CD4-positive, alpha-beta memory T cell (primary cell): ENCODE results near the gene RERE. TPM values are rescaled to one million over a fixed set of nuclear protein-coding genes. Genes with fewer than 3 reads are reported as not detected.

Source experiments
- CTCF ChIA-PET: fragments of 350-600 bp; sonication (Branson Sonifier 250); formaldehyde crosslinking; loops from one replicate; lab custom pipeline; 2021; ENCODE audit warnings: inconsistent platforms; ENCODE audit not compliant: partially characterized antibody; lab: Charles Lee
- POLR2A ChIA-PET: fragments of 350-600 bp; sonication (Branson Sonifier 250); formaldehyde crosslinking; loops from one replicate; lab custom pipeline; 2021; ENCODE audit not compliant: partially characterized antibody; lab: Charles Lee
- DNase-seq, 5 donors: peaks; one replicate each; pipeline versions ENCODE4 v3.0.0 to v3.0.0-alpha.2; 2020 to 2022; ENCODE audit warnings: mixed read lengths in 1 of 5
- H3K27ac ChIP-seq: one replicate; pipeline ENCODE4 v1.7.0; 2013; ENCODE audit warnings: low read depth, low read length
- H3K27me3 ChIP-seq: 2 replicates; pipeline ENCODE4 v1.7.0; 2013; ENCODE audit warnings: mild to moderate bottlenecking, low read length, moderate library complexity; ENCODE audit not compliant: insufficient read depth
- H3K36me3 ChIP-seq: 2 replicates; pipeline ENCODE4 v1.7.0; 2013; ENCODE audit warnings: mild to moderate bottlenecking, low read length, moderate library complexity; ENCODE audit not compliant: insufficient read depth
- H3K4me1 ChIP-seq: 2 replicates; pipeline ENCODE4 v1.7.0; 2013; ENCODE audit warnings: mild to moderate bottlenecking, low read length, moderate library complexity; ENCODE audit not compliant: insufficient read depth
- H3K4me3 ChIP-seq, 2 donors: one replicate each; pipeline ENCODE4 v1.7.0; 2013; ENCODE audit warnings: low read length in 2 of 2, mild to moderate bottlenecking in 1 of 2
- H3K9me3 ChIP-seq, 2 donors: one replicate each; pipeline ENCODE4 v1.7.0; 2013; ENCODE audit warnings: low read length in 2 of 2, control low read depth in 1 of 2; ENCODE audit not compliant: control insufficient read depth in 1 of 2
- H3K27ac Mint-ChIP-seq, 7 donors: one replicate each; pipeline ENCODE4 v1.8.0; 2020 to 2021; ENCODE audit warnings: mixed read lengths in 7 of 7, mild to moderate bottlenecking in 6 of 7, inconsistent platforms in 3 of 7, moderate library complexity in 3 of 7
- H3K27me3 Mint-ChIP-seq, 2 donors: one replicate each; pipeline ENCODE4 v1.8.0; 2020 to 2021; ENCODE audit warnings: mixed read lengths in 2 of 2
- H3K36me3 Mint-ChIP-seq, 2 donors: one replicate each; pipeline ENCODE4 v1.8.0; 2020 to 2021; ENCODE audit warnings: mixed read lengths in 2 of 2, inconsistent platforms in 1 of 2, mild to moderate bottlenecking in 1 of 2
- H3K4me1 Mint-ChIP-seq, 4 donors: one replicate each; pipeline ENCODE4 v1.8.0; 2020 to 2021; ENCODE audit warnings: mixed read lengths in 4 of 4, mild to moderate bottlenecking in 1 of 4
- H3K4me3 Mint-ChIP-seq, 8 donors: one replicate each; pipeline ENCODE4 v1.8.0; 2020 to 2021; ENCODE audit warnings: mixed read lengths in 8 of 8, mild to moderate bottlenecking in 7 of 8, moderate library complexity in 6 of 8, inconsistent platforms in 3 of 8
- H3K9me3 Mint-ChIP-seq, 8 donors: one replicate each; pipeline ENCODE4 v1.8.0; 2020 to 2021; ENCODE audit warnings: mixed read lengths in 8 of 8, mild to moderate bottlenecking in 5 of 8, inconsistent platforms in 3 of 8, moderate library complexity in 1 of 8
- intact Hi-C: fragments of 100-400 bp; cut with micrococcal nuclease; formaldehyde crosslinking; loops from one replicate; pipeline ENCODE4 v1.15.1; 2023
- polyA plus RNA-seq, 2 donors: library from polyadenylated mRNA; unstranded; fragments of 300-500 nt; fragmentation: Illumina TruSeq; gene quantifications; one replicate each; pipeline ENCODE4 v1.2.3, GENCODE V29; 2021
- total RNA-seq, 2 experiments: library from RNA; stranded (reverse); gene quantifications; one replicate each; pipeline ENCODE4 v1.2.3, GENCODE V29; 2021

The RERE gene
- total and polyA plus RNA-seq, 4 experiments from 2014 or later, result 0.38 to 117 (median 60.3) TPM

DNA sequence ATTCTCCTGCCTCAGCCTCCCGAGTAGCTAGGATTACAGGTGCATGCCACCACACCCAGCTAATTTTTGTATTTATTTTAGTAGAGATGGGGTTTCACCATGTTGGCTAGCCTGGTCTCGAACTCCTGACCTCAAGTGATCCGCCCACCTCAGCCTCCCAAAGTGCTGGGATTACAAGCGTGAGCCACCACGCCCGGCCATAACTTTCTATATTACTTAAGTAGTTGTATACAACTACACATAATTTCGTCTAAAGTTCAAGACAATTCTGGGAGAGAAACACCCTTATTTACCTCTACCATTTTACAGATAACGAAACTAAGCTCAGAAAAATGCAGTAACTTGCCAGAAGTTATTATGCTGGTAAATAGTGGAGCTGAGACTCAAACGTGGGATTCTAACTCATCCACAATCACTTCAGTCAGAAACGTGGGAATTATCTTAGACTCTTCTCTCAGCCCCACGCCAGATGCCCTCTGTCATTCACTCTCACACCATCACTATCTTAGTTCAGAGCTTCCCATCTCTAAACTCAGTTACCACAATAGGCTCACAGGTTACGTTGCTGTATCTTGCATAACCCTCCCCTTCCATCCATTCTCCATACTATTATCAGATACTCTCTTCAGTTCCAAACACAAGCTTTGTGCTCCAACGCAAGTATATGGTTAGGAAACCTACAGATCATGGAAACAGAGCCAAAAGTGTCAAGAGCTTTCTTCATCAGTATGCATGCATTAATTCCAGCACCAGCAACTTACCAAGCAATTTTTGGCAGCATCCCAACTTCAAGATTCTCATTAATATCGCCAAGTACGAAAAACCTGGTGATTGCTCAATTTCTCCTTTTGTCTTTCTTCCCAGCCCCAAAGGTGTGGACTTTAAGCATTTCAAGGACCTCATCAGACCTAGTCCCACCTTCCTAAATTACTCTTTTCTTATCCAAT, 69.3 kb downstream of the RERE start:
- ChIA-PET POLR2A (interaction anchor here (1.2 kb wide), 1 partner anchor 9 kb away, joined by 3 read pairs; no protein-coding TSS in a partner anchor), CTCF (interaction anchor here (1.2 to 1.7 kb wide), 2 partner anchors 17 to 21 kb away, joined by 4 to 7 read pairs; no protein-coding TSS in a partner anchor)
- DNase-seq, result no peak
- no peaks in the 10 kb centered on the region for H3K27me3 Mint-ChIP-seq
- no peak overlapping the region for H3K27ac Mint-ChIP-seq
- no peaks in the 10 kb centered on the region for H3K4me1 ChIP-seq
- no peak overlapping the region for H3K4me3 ChIP-seq
- H3K36me3 ChIP-seq, result no peaks in the 10 kb centered on the region
- H3K9me3 ChIP-seq, result no peaks in the 10 kb centered on the region
- H3K4me1 Mint-ChIP-seq, result peaks cover 0 to 7% (median 5%) of the 10 kb centered on the region in 4 donors
- intact Hi-C loops, result no loop called here
- no peaks in the 10 kb centered on the region for H3K27me3 ChIP-seq
- H3K4me3 Mint-ChIP-seq, result no peak overlapping the region
- H3K9me3 Mint-ChIP-seq, result peaks cover 0 to 2% (median 0%) of the 10 kb centered on the region in 8 donors
- peaks cover 0 to 8% of the 10 kb centered on the region in 2 donors for H3K36me3 Mint-ChIP-seq
- no peak overlapping the region for H3K27ac ChIP-seq

GRCh38 chr1:8746554-8746953, 70.9 kb downstream of the RERE start:
- no peak overlapping the region for H3K27ac Mint-ChIP-seq
- POLR2A ChIA-PET, result no interaction called here
- no peak overlapping the region for H3K4me3 ChIP-seq
- H3K27me3 ChIP-seq, result no peaks in the 10 kb centered on the region
- H3K4me3 Mint-ChIP-seq, result peak overlapping the region in 1 of 8 donors; percentile 15
- H3K9me3 Mint-ChIP-seq, result peaks cover 0 to 2% (median 0%) of the 10 kb centered on the region in 8 donors
- no peak overlapping the region for H3K27ac ChIP-seq
- H3K9me3 ChIP-seq, result no peaks in the 10 kb centered on the region
- no peaks in the 10 kb centered on the region for H3K27me3 Mint-ChIP-seq
- DNase-seq, result no peak
- no peaks in the 10 kb centered on the region for H3K36me3 ChIP-seq
- H3K36me3 Mint-ChIP-seq, result peaks cover 0 to 9% of the 10 kb centered on the region in 2 donors
- intact Hi-C loops, result no loop called here
- H3K4me1 ChIP-seq, result no peaks in the 10 kb centered on the region
- peaks cover 0 to 5% (median 0%) of the 10 kb centered on the region in 4 donors for H3K4me1 Mint-ChIP-seq
- CTCF ChIA-PET, result no interaction called here

DNA sequence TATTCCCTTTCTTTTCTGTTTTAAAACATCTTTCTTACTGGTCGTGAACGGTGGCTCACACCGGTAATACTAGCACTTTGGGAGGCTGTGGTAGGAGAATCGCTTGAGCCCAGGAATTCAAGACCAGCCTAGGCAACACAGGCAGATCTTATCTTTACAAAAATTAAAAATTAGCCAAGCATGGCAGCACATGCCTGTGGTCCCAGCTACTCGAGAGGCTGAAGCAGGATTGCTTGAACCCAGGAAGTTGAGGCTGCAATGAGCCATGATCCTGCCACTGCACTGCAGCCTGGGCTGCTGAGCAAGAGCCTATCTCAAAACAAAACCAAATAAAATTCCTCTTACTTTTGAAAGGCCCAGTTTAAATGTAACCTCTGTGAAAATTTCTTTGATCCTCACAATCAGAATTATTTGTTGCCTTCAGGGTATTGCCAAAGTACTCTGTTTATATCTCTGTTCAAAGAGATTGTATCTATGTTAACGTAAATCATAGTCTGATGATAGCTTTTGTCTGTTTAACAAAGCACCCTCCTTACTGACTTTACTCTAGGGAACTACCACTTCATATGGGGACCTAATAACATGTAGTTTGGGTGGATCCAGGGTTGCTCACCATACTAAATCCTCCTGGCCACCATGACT, 71.6 kb downstream of the RERE start:
- H3K9me3 Mint-ChIP-seq, result peaks cover 0 to 4% (median 0%) of the 10 kb centered on the region in 8 donors
- intact Hi-C loops, result no loop called here
- DNase-seq, result no peak
- Histone ChIP-seq H3K9me3 (no peaks in the 10 kb centered on the region), H3K4me1 (no peaks in the 10 kb centered on the region), H3K27ac (no peak overlapping the region), H3K27me3 (no peaks in the 10 kb centered on the region), H3K4me3 (no peak overlapping the region), H3K36me3 (no peaks in the 10 kb centered on the region)
- H3K4me3 Mint-ChIP-seq, result no peak overlapping the region
- peaks cover 0 to 5% (median 0%) of the 10 kb centered on the region in 4 donors for H3K4me1 Mint-ChIP-seq
- no peaks in the 10 kb centered on the region for H3K27me3 Mint-ChIP-seq
- CTCF ChIA-PET, result no interaction called here
- H3K36me3 Mint-ChIP-seq, result peaks cover 0 to 15% of the 10 kb centered on the region in 2 donors
- POLR2A ChIA-PET, result interaction anchor here (0.6 kb wide), 1 partner anchor 274 kb away, joined by 3 read pairs; no protein-coding TSS in a partner anchor
- H3K27ac Mint-ChIP-seq, result no peak overlapping the region

GRCh38 chr1:8745346-8745745, 72.1 kb downstream of the RERE start:
- Histone ChIP-seq H3K36me3 (no peaks in the 10 kb centered on the region), H3K4me1 (no peaks in the 10 kb centered on the region), H3K27me3 (no peaks in the 10 kb centered on the region), H3K9me3 (no peaks in the 10 kb centered on the region), H3K4me3 (no peak overlapping the region), H3K27ac (no peak overlapping the region)
- ChIA-PET CTCF (no interaction called here), POLR2A (no interaction called here)
- Mint-ChIP-seq H3K4me3 (no peak overlapping the region), H3K4me1 (peaks cover 0 to 5% (median 0%) of the 10 kb centered on the region in 4 donors), H3K9me3 (peaks cover 0 to 4% (median 0%) of the 10 kb centered on the region in 8 donors), H3K27ac (no peak overlapping the region), H3K27me3 (no peaks in the 10 kb centered on the region), H3K36me3 (peaks cover 0 to 15% of the 10 kb centered on the region in 2 donors)
- no peak for DNase-seq
- intact Hi-C loops, result no loop called here

GRCh38 chr1:8742022-8742924, 75.2 kb downstream of the RERE start:
- intact Hi-C loops, result no loop called here
- DNase-seq, result no peak
- peaks cover 0 to 2% (median under 1%) of the 10 kb centered on the region in 4 donors for H3K4me1 Mint-ChIP-seq
- no peak overlapping the region for H3K27ac Mint-ChIP-seq
- Histone ChIP-seq H3K36me3 (no peaks in the 10 kb centered on the region), H3K27ac (no peak overlapping the region), H3K27me3 (no peaks in the 10 kb centered on the region), H3K4me1 (no peaks in the 10 kb centered on the region), H3K9me3 (no peaks in the 10 kb centered on the region), H3K4me3 (no peak overlapping the region)
- ChIA-PET POLR2A (no interaction called here), CTCF (interaction anchor here (1.5 kb wide), 1 partner anchor 15 kb away, joined by 4 read pairs; no protein-coding TSS in a partner anchor)
- peaks cover 0 to 12% (median 8%) of the 10 kb centered on the region in 8 donors for H3K9me3 Mint-ChIP-seq
- H3K27me3 Mint-ChIP-seq, result no peaks in the 10 kb centered on the region
- H3K4me3 Mint-ChIP-seq, result no peak overlapping the region
- H3K36me3 Mint-ChIP-seq, result peaks cover 3 to 14% of the 10 kb centered on the region in 2 donors

- Mint-ChIP-seq H3K27ac (no peak overlapping the region), H3K9me3 (peaks cover 0 to 12% (median 8%) of the 10 kb centered on the region in 8 donors), H3K4me1 (peaks cover 0 to 2% (median under 1%) of the 10 kb centered on the region in 4 donors), H3K4me3 (no peak overlapping the region), H3K27me3 (no peaks in the 10 kb centered on the region), H3K36me3 (peaks cover 3 to 14% of the 10 kb centered on the region in 2 donors)
- no peak overlapping the region for H3K4me3 ChIP-seq
- intact Hi-C loops, result no loop called here
- no peaks in the 10 kb centered on the region for H3K9me3 ChIP-seq
- H3K27me3 ChIP-seq, result no peaks in the 10 kb centered on the region
- no peak overlapping the region for H3K27ac ChIP-seq
- no peak for DNase-seq
- no peaks in the 10 kb centered on the region for H3K36me3 ChIP-seq
- H3K4me1 ChIP-seq, result no peaks in the 10 kb centered on the region
- ChIA-PET POLR2A (interaction anchor here (0.6 kb wide), 1 partner anchor 46 kb away, joined by 4 read pairs; no protein-coding TSS in a partner anchor), CTCF (interaction anchor here (1.2 to 2.5 kb wide), 3 partner anchors 11 to 109 kb away, joined by 7 to 8 read pairs (median 7); no protein-coding TSS in a partner anchor)
Observed at GRCh38 chr1:8740034-8740449, 77.4 kb downstream of the RERE start.
